Heart left ventricle (tissue), 16 donors: ENCODE results near the gene OR6K3. TPM values are rescaled to one million over a fixed set of nuclear protein-coding genes. Genes with fewer than 3 reads are reported as not detected.

Experiments
- ATAC-seq, 4 donors: fragments of 200-7000 bp; cut with Tn5 transposase; one replicate each; pipeline ENCODE4 v1.9.1; 2020 to 2022; ENCODE audit warnings: moderate library complexity in 4 of 4, mild to moderate bottlenecking in 3 of 4, moderate number of reproducible peaks in 1 of 4
- DNase-seq, 5 donors: peaks; one replicate each; pipeline ENCODE4 v3.0.0-alpha.2; 2020
- H3K27ac ChIP-seq, 12 donors: fragments of 200-600 bp; sonication (generic) in 4 of 12; one replicate each; pipeline versions ENCODE4 v1.5.0 to v1.8.0; 2016 to 2022; ENCODE audit warnings: mild to moderate bottlenecking in 2 of 12
- H3K27me3 ChIP-seq, 9 donors: fragments of 200-600 bp; sonication (generic) in 2 of 9; one replicate each; pipeline versions ENCODE4 v1.5.1 to v1.8.0; 2016 to 2022; ENCODE audit warnings: mild to moderate bottlenecking in 3 of 9
- H3K36me3 ChIP-seq, 9 donors: fragments of 200-600 bp; sonication (generic) in 2 of 9; one replicate each; pipeline versions ENCODE4 v1.5.0 to v1.8.0; 2018 to 2022; ENCODE audit warnings: mild to moderate bottlenecking in 2 of 9
- H3K4me1 ChIP-seq, 12 donors: fragments of 200-600 bp; sonication (generic) in 4 of 12; one replicate each; pipeline versions ENCODE4 v1.5.0 to v1.8.0; 2016 to 2022; ENCODE audit warnings: mild to moderate bottlenecking in 3 of 12
- H3K4me3 ChIP-seq, 12 donors: fragments of 200-600 bp; sonication (generic) in 4 of 12; one replicate each; pipeline versions ENCODE4 v1.5.0 to v1.8.0; 2017 to 2022; ENCODE audit warnings: mild to moderate bottlenecking in 9 of 12, moderate library complexity in 4 of 12
- H3K9me3 ChIP-seq, 12 donors: fragments of 200-600 bp; sonication (generic) in 4 of 12; one replicate each; pipeline versions ENCODE4 v1.5.0 to v1.8.0; 2016 to 2022; ENCODE audit warnings: mild to moderate bottlenecking in 1 of 12
- CTCF ChIP-seq, 12 donors: fragments of 200-600 bp; sonication (generic) in 4 of 12; IDR thresholded peaks; one replicate each; pipeline versions ENCODE4 v1.5.0 to v1.8.0; 2018 to 2022; ENCODE audit warnings: antibody characterized with exemption in 12 of 12, mild to moderate bottlenecking in 5 of 12
- POLR2A ChIP-seq, 2 donors: fragments of 450-650 bp; IDR thresholded peaks; one replicate each; pipeline ENCODE4 v1.6.1; 2017; ENCODE audit warnings: antibody characterized with exemption in 2 of 2, mild to moderate bottlenecking in 2 of 2, moderate library complexity in 2 of 2
- WGBS, 4 donors: extraction: QIAGEN DNeasy Blood & Tissue Kit in 2 of 4; methylation state at CpG; one replicate each; pipeline versions ENCODE4 v1.1.5 to v1.1.7; 2013 to 2018; 5-methylcytosine and 5-hydroxymethylcytosine counted together
- intact Hi-C, 10 donors: fragments of 100-400 bp; cut with DNase I; formaldehyde crosslinking; loops; one replicate each; pipeline versions ENCODE4 v1.11.1 to v1.14.2; 2022
- long read RNA-seq, 3 donors: library from polyadenylated mRNA; unstranded; transcript quantifications; one replicate each; pipeline ENCODE4 v2.0.0, GENCODE V29; 2020 to 2021
- polyA plus RNA-seq, 2 donors: library from polyadenylated mRNA; stranded (reverse); fragments of 200-250 nt; gene quantifications; one replicate each; pipeline ENCODE4 v1.2.3, GENCODE V29; 2013
- total RNA-seq, 9 donors: library from RNA; depleted of rRNA in 2 of 9; stranded (reverse); fragments of >200 nt in 2 of 9; fragmentation: NEBNext Ultra II Directional in 3 of 9; extraction: Animal tissue kit (Norgen Biotek cat#: 25700) in 3 of 9; gene quantifications; one replicate each; pipeline versions ENCODE4 v1.1.0 to v1.2.4, GENCODE V29; 2016 to 2023
- donor health status: ischemic (EF 13 %, LVEDD 7.1; RV severe dilation, severe dysfunction).
- donor health status: healthy with polysubstance abuse.
- donor health status: DM: no; HTN: yes; CAD: no.
- donor health status: DM: no; HTN: no; CAD: no.
- donor health status: ischemic (EF 25% LVEDD 6.9; RV normal size, moderate dysfunction).
- donor health status: ischemic (EF 25% LVEDD 5.7; RV mildly dilated, moderate dysfunction).
- donor health status: healthy.
- donor health status: DM: yes; HTN: yes; CAD: no.
- donor health status: ischemic (EF 35%, LVEDD 5.7; RV mildly dilated, moderate dysfunction).
- donor health status: nonischemic (EF 11% LVEDD 7.7; RV severe dilation, severe dysfunction).
- donor health status: DM: yes; HTN: yes; CAD: no.
- donor health status: PGD.
- donor health status: ischemic (EF 29% LVEDD 5.4; RV normal size, mild dysfunction).
- donor health status: nonischemic (EF 23%, LVEDD 6.1; RV moderate dilation, normal function).

The OR6K3 gene
- total RNA-seq: not detected
- polyA plus RNA-seq: not detected
- long read RNA-seq, donor 1: 0 reads
- long read RNA-seq, donor 2: 0 reads
- long read RNA-seq, donor 3: 0 reads

GRCh38 chr1:158720620-158721019, at the start of gene OR6K3:
Gene OR6K3, minus strand, starts transcription at chr1:158720720. Its CDS starts 2,605 bp downstream, at chr1:158718115.
- Histone ChIP-seq H3K36me3 (no peaks in the 10 kb centered on the region), H3K27ac (no peak within 1 kb of the TSS), H3K4me3 (no peak within 1 kb of the TSS), H3K27me3 (no peaks in the 10 kb centered on the region), H3K9me3 (no peaks in the 10 kb centered on the region), H3K4me1 (no peaks in the 10 kb centered on the region)
- intact Hi-C loops: no loop called here
- ATAC-seq (no peak), DNase-seq (no peak)
- 70 to 77% (median 74%) methylated on average over 2 of the region's 2 CpGs for WGBS, 4 donors
- TF ChIP-seq POLR2A (IDR thresholded peaks at IDR 0.05): no peak
- TF ChIP-seq CTCF (IDR thresholded peaks at IDR 0.05): no peak

- WGBS, 4 donors: 84 to 91% (median 89%) methylated on average over 2 of the region's 2 CpGs
- no peaks in the 10 kb centered on the region for H3K36me3 ChIP-seq
- no peak within 1 kb of the TSS for H3K27ac ChIP-seq
- TF ChIP-seq CTCF (IDR thresholded peaks at IDR 0.05): no peak
- TF ChIP-seq POLR2A (IDR thresholded peaks at IDR 0.05): no peak
- H3K27me3 ChIP-seq: no peaks in the 10 kb centered on the region
- DNase-seq (no peak), ATAC-seq (no peak)
- no peak within 1 kb of the TSS for H3K4me3 ChIP-seq
- no peaks in the 10 kb centered on the region for H3K9me3 ChIP-seq
- no peaks in the 10 kb centered on the region for H3K4me1 ChIP-seq
- intact Hi-C loops: no loop called here
Observed at GRCh38 chr1:158754420-158754819, 33.9 kb upstream of the OR6K3 start, which contains the start of gene OR6K6. Gene OR6K6, plus strand, starts transcription at chr1:158754720. Its CDS starts 168 bp downstream, at chr1:158754888.

- Histone ChIP-seq H3K27ac (no peak overlapping the region), H3K36me3 (no peaks in the 10 kb centered on the region), H3K4me3 (no peak overlapping the region), H3K4me1 (no peaks in the 10 kb centered on the region), H3K27me3 (no peaks in the 10 kb centered on the region), H3K9me3 (peaks cover 0 to 2% (median 0%) of the 10 kb centered on the region in 12 donors)
- WGBS, 4 donors: 89 to 97% (median 91%) methylated on average over 7 to 9 of the region's 9 CpGs
- DNase-seq (no peak), ATAC-seq (no peak)
- TF ChIP-seq POLR2A (IDR thresholded peaks at IDR 0.05) (no peak), CTCF (IDR thresholded peaks at IDR 0.05) (no peak)
- intact Hi-C loops: no loop called here
Observed at GRCh38 chr1:158752155-158752712, 31.7 kb upstream of the OR6K3 start.

- ATAC-seq: no peak
- Histone ChIP-seq H3K27ac (no peak overlapping the region), H3K27me3 (peaks cover 0 to 6% (median 0%) of the 10 kb centered on the region in 9 donors), H3K4me1 (no peaks in the 10 kb centered on the region), H3K9me3 (no peaks in the 10 kb centered on the region), H3K4me3 (no peak overlapping the region), H3K36me3 (no peaks in the 10 kb centered on the region)
- intact Hi-C loops: no loop called here
- DNase-seq: no peak
- TF ChIP-seq CTCF (IDR thresholded peaks at IDR 0.05) (no peak), POLR2A (IDR thresholded peaks at IDR 0.05) (no peak)
Observed at GRCh38 chr1:158735848-158736247, 15.3 kb upstream of the OR6K3 start.
